H9 (cell line): ENCODE data around the gene PSMD8. TPM values are rescaled to one million over a fixed set of nuclear protein-coding genes. Genes with fewer than 3 reads are reported as not detected.

Experiments used
- DNase-seq: peaks from one replicate; pipeline ENCODE4 v3.0.0-alpha.2; 2017
- H2AFZ ChIP-seq: one replicate; pipeline ENCODE4 v1.6.1; 2013; ENCODE audit warnings: mild to moderate bottlenecking, low read length, control low read depth, moderate library complexity
- H2AK5ac ChIP-seq: 2 replicates; pipeline ENCODE4 v1.6.1; 2013; ENCODE audit warnings: low read length, control low read depth, mixed read lengths; ENCODE audit not compliant: insufficient read length
- H2BK120ac ChIP-seq: one replicate; pipeline ENCODE4 v1.6.1; 2013; ENCODE audit warnings: low read depth, mild to moderate bottlenecking, low read length, control low read depth, inconsistent platforms; ENCODE audit not compliant: poor library complexity, severe bottlenecking
- H2BK12ac ChIP-seq: 2 replicates; pipeline ENCODE4 v1.6.1; 2013; ENCODE audit warnings: low read length, control low read depth, mixed read lengths, low read depth; ENCODE audit not compliant: insufficient read length
- H2BK15ac ChIP-seq: 2 replicates; pipeline ENCODE4 v1.6.1; 2013; ENCODE audit warnings: low read depth, low read length, control low read depth
- H2BK20ac ChIP-seq: one replicate; pipeline ENCODE4 v1.6.1; 2013; ENCODE audit warnings: low read depth, mild to moderate bottlenecking, low read length, control low read depth, inconsistent platforms; ENCODE audit not compliant: poor library complexity, severe bottlenecking
- H2BK5ac ChIP-seq: 2 replicates; pipeline ENCODE4 v1.6.1; 2013; ENCODE audit warnings: low read length, control low read depth, mixed read lengths; ENCODE audit not compliant: insufficient read length
- H3K14ac ChIP-seq: 2 replicates; pipeline ENCODE4 v1.6.1; 2013; ENCODE audit warnings: low read length, control low read depth; ENCODE audit not compliant: insufficient read depth
- H3K18ac ChIP-seq: 2 replicates; pipeline ENCODE4 v1.6.1; 2013; ENCODE audit warnings: low read depth, mild to moderate bottlenecking, mixed read lengths, low read length, control low read depth; ENCODE audit not compliant: insufficient read length
- H3K23ac ChIP-seq: 2 replicates; pipeline ENCODE4 v1.6.1; 2013; ENCODE audit warnings: low read length, control low read depth, mixed read lengths, low read depth; ENCODE audit not compliant: insufficient read length
- H3K23me2 ChIP-seq: 2 replicates; pipeline ENCODE4 v1.6.1; 2013; ENCODE audit warnings: low read depth, mild to moderate bottlenecking, mixed read lengths, low read length, control low read depth; ENCODE audit not compliant: insufficient read length, poor library complexity, severe bottlenecking
- H3K27ac ChIP-seq: 2 replicates; pipeline ENCODE4 v1.5.1; 2013; ENCODE audit warnings: low read length, control low read depth, mixed read lengths, low read depth; ENCODE audit not compliant: insufficient read length
- H3K27me3 ChIP-seq: 2 replicates; pipeline ENCODE4 v1.6.1; 2013; ENCODE audit warnings: low read length, control low read depth, inconsistent platforms; ENCODE audit not compliant: insufficient read depth
- H3K4ac ChIP-seq: 2 replicates; pipeline ENCODE4 v1.6.1; 2013; ENCODE audit warnings: low read depth, mild to moderate bottlenecking, control low read depth, inconsistent platforms, low read length, moderate library complexity
- H3K4me1 ChIP-seq: 2 replicates; pipeline ENCODE4 v1.6.1; 2013; ENCODE audit warnings: low read length, control low read depth, inconsistent platforms; ENCODE audit not compliant: insufficient read depth
- H3K4me2 ChIP-seq: 2 replicates; pipeline ENCODE4 v1.6.1; 2013; ENCODE audit warnings: low read length, control low read depth, mixed read lengths; ENCODE audit not compliant: insufficient read length, insufficient read depth
- H3K56ac ChIP-seq: 2 replicates; pipeline ENCODE4 v1.6.1; 2013; ENCODE audit warnings: low read depth, mild to moderate bottlenecking, mixed read lengths, low read length, control low read depth; ENCODE audit not compliant: insufficient read length
- H3K79me1 ChIP-seq: 2 replicates; pipeline ENCODE4 v1.6.1; 2013; ENCODE audit warnings: low read depth, mild to moderate bottlenecking, moderate library complexity, low read length, control low read depth, inconsistent platforms; ENCODE audit not compliant: insufficient read depth, poor library complexity, severe bottlenecking
- H3K79me2 ChIP-seq: 2 replicates; pipeline ENCODE4 v1.6.1; 2013; ENCODE audit warnings: low read length, control low read depth, inconsistent platforms; ENCODE audit not compliant: insufficient read depth
- H3K9ac ChIP-seq: 2 replicates; pipeline ENCODE4 v1.6.1; 2013; ENCODE audit warnings: low read length, control low read depth, mixed read lengths; ENCODE audit not compliant: insufficient read length; ENCODE audit errors: extremely low read depth
- H3K9me3 ChIP-seq: one replicate; pipeline ENCODE4 v1.6.1; 2013; ENCODE audit warnings: low read depth, low read length, inconsistent platforms; ENCODE audit not compliant: control insufficient read depth
- H3T11ph ChIP-seq: one replicate; pipeline ENCODE4 v1.6.1; 2013; ENCODE audit warnings: mild to moderate bottlenecking, low read length, control low read depth, inconsistent platforms
- H4K20me1 ChIP-seq: one replicate; pipeline ENCODE4 v1.6.1; 2013; ENCODE audit not compliant: control insufficient read depth, insufficient read length, insufficient read depth
- H4K5ac ChIP-seq: 2 replicates; pipeline ENCODE4 v1.6.1; 2013; ENCODE audit warnings: low read depth, mild to moderate bottlenecking, mixed read lengths, low read length, control low read depth; ENCODE audit not compliant: insufficient read length
- H4K8ac ChIP-seq: replicated peaks from 2 replicates; pipeline ENCODE4 v1.6.1; 2013; ENCODE audit warnings: low read length, control low read depth, mixed read lengths, low read depth; ENCODE audit not compliant: insufficient read length
- H4K91ac ChIP-seq: 2 replicates; pipeline ENCODE4 v1.6.1; 2013; ENCODE audit warnings: low read depth, mild to moderate bottlenecking, moderate library complexity, mixed read lengths, low read length, control low read depth; ENCODE audit not compliant: insufficient read length
- H3K27ac Mint-ChIP-seq, 3 experiments: 2 replicates in 2 of 3; 3 replicates in 1 of 3; pipeline ENCODE4 v1.8.0; 2020 to 2021; ENCODE audit warnings: mixed read lengths in 3 of 3, mild to moderate bottlenecking in 1 of 3, moderate library complexity in 1 of 3
- H3K27me3 Mint-ChIP-seq: 2 replicates; pipeline ENCODE4 v1.8.0; 2021; ENCODE audit warnings: low read depth, mild to moderate bottlenecking, moderate library complexity, mixed read lengths
- H3K36me3 Mint-ChIP-seq, 3 experiments: 2 replicates in 2 of 3; 3 replicates in 1 of 3; pipeline ENCODE4 v1.8.0; 2020 to 2021; ENCODE audit warnings: low read depth in 3 of 3, mixed read lengths in 3 of 3; ENCODE audit not compliant: insufficient read depth in 1 of 3
- H3K4me1 Mint-ChIP-seq, 2 experiments: 2 replicates each; pipeline ENCODE4 v1.8.0; 2020; ENCODE audit warnings: mixed read lengths in 2 of 2
- H3K4me3 Mint-ChIP-seq, 2 experiments: 2 replicates in 1 of 2; 3 replicates in 1 of 2; pipeline ENCODE4 v1.8.0; 2020 to 2021; ENCODE audit warnings: mild to moderate bottlenecking in 2 of 2, mixed read lengths in 2 of 2, moderate library complexity in 1 of 2
- H3K9me3 Mint-ChIP-seq, 2 experiments: 2 replicates in 1 of 2; 3 replicates in 1 of 2; pipeline ENCODE4 v1.8.0; 2020; ENCODE audit warnings: mild to moderate bottlenecking in 2 of 2, mixed read lengths in 2 of 2, moderate library complexity in 1 of 2
- WGBS: extraction: QIAGEN DNeasy Blood & Tissue Kit; methylation state at CpG from one replicate; pipeline ENCODE4 v1.1.7; 2013; ENCODE audit warnings: missing lambda C conversion rate, low lambda C conversion rate, mixed read lengths; ENCODE audit not compliant: insufficient read length; ENCODE audit errors: extremely low coverage; 5-methylcytosine and 5-hydroxymethylcytosine counted together
- total RNA-seq: library from RNA; stranded (reverse); gene quantifications from 2 replicates; pipeline ENCODE4 v1.2.1, GENCODE V29; 2021
- TF ChIP-seq, protein P1 (sequence below): fragments of 200-600 bp; sonication (generic); conservative IDR thresholded peaks from 3 replicates; pipeline ENCODE4 v1.8.0; 2021; ENCODE audit warnings: antibody characterized with exemption, mild to moderate bottlenecking

Gene PSMD8
- total RNA-seq, 1 experiment from 2014 or later = 189 TPM

DNA sequence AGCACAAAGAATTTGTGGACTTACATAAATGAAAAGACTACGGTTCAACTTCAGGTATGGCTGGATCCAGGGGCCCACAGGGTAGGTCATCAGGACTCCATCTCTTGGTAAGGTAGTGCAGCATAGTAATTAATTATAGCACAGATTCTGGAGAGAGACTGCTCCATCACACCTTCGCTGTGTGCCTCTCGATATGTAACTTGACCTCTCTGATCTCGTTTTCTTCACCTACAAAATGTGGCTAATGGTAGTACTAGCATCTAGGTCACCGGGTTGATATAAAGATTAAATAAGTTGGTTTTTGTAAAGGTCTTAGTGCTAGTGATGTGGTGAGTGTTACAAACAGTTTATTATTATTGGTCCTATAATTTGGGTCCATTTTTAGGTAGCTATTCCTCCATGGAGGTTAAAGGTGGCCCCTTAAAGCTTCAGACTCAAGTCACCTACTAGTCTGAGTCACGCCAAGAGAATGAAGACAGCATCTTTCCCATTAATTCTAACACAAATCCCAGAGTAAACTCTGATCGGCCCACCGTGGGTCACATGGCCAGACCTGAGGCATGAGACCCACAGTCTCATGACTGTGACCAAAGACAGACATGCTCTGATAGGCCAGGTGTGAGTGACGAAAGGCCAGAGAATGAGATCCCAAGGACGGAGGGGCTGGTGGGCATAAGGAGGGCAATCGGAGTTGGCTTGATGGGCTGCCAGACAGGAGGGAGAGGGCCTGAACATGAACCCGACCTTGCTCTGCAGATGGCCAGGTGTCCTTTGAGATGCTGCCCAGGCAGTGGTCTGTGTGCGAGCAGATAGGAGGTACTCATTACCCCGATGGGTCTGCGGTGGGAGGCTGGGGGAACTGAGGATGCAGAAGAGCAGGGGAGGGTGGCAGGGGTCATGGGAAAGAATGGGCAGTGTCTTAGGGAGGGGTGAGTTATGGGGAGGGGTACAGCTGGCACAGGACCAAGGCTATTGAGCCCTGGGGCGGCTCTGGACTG lies 18.3 kb upstream of the PSMD8 start:
- Histone ChIP-seq H2BK12ac (no peak overlapping the region), H3K23ac (no peak overlapping the region), H3K14ac (peak overlapping the region; percentile 11; the same call in 1 of the 2 replicates), H3K56ac (no peak overlapping the region), H4K20me1 (no peaks in the 10 kb centered on the region), H3K9me3 (no peaks in the 10 kb centered on the region), H3K4me1 (no peaks in the 10 kb centered on the region), H3K4ac (no peak overlapping the region), H3K18ac (no peak overlapping the region), H2AFZ (no peak overlapping the region), H3K9ac (no peak overlapping the region), H3K79me1 (no peaks in the 10 kb centered on the region), H2BK20ac (no peak overlapping the region), H3T11ph (no peak overlapping the region), H3K23me2 (no peaks in the 10 kb centered on the region), H3K27ac (no peak overlapping the region), H2BK5ac (no peak overlapping the region), H3K79me2 (no peaks in the 10 kb centered on the region), H4K91ac (no peak overlapping the region), H3K4me2 (no peak overlapping the region), H2BK15ac (no peak overlapping the region), H4K5ac (no peak overlapping the region), H2BK120ac (no peak overlapping the region), H2AK5ac (no peak overlapping the region), H4K8ac (no peak overlapping the region), H3K27me3 (peaks cover 13% of the 10 kb centered on the region; the same call in 1 of the 2 replicates)
- Mint-ChIP-seq H3K4me3 (no peak overlapping the region), H3K4me1 (peaks cover 5 to 17% of the 10 kb centered on the region in 2 experiments), H3K27me3 (peaks cover 67% of the 10 kb centered on the region), H3K9me3 (no peaks in the 10 kb centered on the region), H3K36me3 (no peaks in the 10 kb centered on the region; a peak in 1 of 7 replicates), H3K27ac (no peak overlapping the region)
- DNase-seq = no peak
- TF ChIP-seq, protein P1, sequence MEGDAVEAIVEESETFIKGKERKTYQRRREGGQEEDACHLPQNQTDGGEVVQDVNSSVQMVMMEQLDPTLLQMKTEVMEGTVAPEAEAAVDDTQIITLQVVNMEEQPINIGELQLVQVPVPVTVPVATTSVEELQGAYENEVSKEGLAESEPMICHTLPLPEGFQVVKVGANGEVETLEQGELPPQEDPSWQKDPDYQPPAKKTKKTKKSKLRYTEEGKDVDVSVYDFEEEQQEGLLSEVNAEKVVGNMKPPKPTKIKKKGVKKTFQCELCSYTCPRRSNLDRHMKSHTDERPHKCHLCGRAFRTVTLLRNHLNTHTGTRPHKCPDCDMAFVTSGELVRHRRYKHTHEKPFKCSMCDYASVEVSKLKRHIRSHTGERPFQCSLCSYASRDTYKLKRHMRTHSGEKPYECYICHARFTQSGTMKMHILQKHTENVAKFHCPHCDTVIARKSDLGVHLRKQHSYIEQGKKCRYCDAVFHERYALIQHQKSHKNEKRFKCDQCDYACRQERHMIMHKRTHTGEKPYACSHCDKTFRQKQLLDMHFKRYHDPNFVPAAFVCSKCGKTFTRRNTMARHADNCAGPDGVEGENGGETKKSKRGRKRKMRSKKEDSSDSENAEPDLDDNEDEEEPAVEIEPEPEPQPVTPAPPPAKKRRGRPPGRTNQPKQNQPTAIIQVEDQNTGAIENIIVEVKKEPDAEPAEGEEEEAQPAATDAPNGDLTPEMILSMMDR = no peak
- no CpG with 5 or more reads among the region's 16 CpGs for WGBS
